ENCODE results near the gene UGGT1. TPM values are rescaled to one million over a fixed set of nuclear protein-coding genes. Genes with fewer than 3 reads are reported as not detected.

The UGGT1 gene
- total RNA-seq, 1 experiment from 2014 or later, result 55.9 TPM

GRCh38 chr2:128105072-128105471, 14.1 kb downstream of the UGGT1 start:
- H2BK120ac ChIP-seq (ENCODE audit: low read depth, low read length, poor library complexity, severe bottlenecking), result no peak overlapping the region
- no peak overlapping the region for H3K56ac ChIP-seq (ENCODE audit: insufficient read length, low read depth, low read length)
- no peak overlapping the region for H2BK5ac ChIP-seq (ENCODE audit: insufficient read length, low read length)
- DNase-seq, result no peak
- H4K20me1 ChIP-seq (ENCODE audit: control insufficient read depth, insufficient read depth, insufficient read length), result no peaks in the 10 kb centered on the region
- no peak overlapping the region for H3K27ac ChIP-seq (ENCODE audit: insufficient read length, low read depth, low read length)
- no peak overlapping the region for H3K14ac ChIP-seq (ENCODE audit: insufficient read depth, low read length)
- no peak overlapping the region for H2BK12ac ChIP-seq (ENCODE audit: insufficient read length, low read depth, low read length)
- no peaks in the 10 kb centered on the region for H3K4me1 ChIP-seq (ENCODE audit: insufficient read depth, low read length)
- Mint-ChIP-seq H3K4me3 (no peak overlapping the region), H3K4me1 (no peaks in the 10 kb centered on the region), H3K27me3 (ENCODE audit: low read depth) (no peaks in the 10 kb centered on the region), H3K9me3 (no peaks in the 10 kb centered on the region), H3K36me3 (ENCODE audit: insufficient read depth in 1 of 3, low read depth in 3 of 3) (peaks cover 6 to 34% (median 28%) of the 10 kb centered on the region in 3 experiments; a peak in 6 of 7 replicates), H3K27ac (no peak overlapping the region)
- no peak overlapping the region for H2AFZ ChIP-seq (ENCODE audit: low read length)
- no peaks in the 10 kb centered on the region for H3K27me3 ChIP-seq (ENCODE audit: insufficient read depth, low read length)
- no CpG with 5 or more reads among the region's 4 CpGs for WGBS (ENCODE audit: extremely low coverage, insufficient read length, low lambda C conversion rate)
- no peak overlapping the region for H3K9ac ChIP-seq (ENCODE audit: extremely low read depth, insufficient read length, low read length)
- H3K79me1 ChIP-seq (ENCODE audit: insufficient read depth, low read depth, low read length, poor library complexity, severe bottlenecking), result peaks cover 3% of the 10 kb centered on the region
- no peaks in the 10 kb centered on the region for H3K9me3 ChIP-seq (ENCODE audit: control insufficient read depth, low read depth, low read length)
- H3K23me2 ChIP-seq (ENCODE audit: insufficient read length, low read depth, low read length, poor library complexity, severe bottlenecking), result no peaks in the 10 kb centered on the region
- no peak overlapping the region for H3K23ac ChIP-seq (ENCODE audit: insufficient read length, low read depth, low read length)
- H3K79me2 ChIP-seq (ENCODE audit: insufficient read depth, low read length), result no peaks in the 10 kb centered on the region
- H2AK5ac ChIP-seq (ENCODE audit: insufficient read length, low read length), result no peak overlapping the region
- no peak overlapping the region for H3K18ac ChIP-seq (ENCODE audit: insufficient read length, low read depth, low read length)
- H3T11ph ChIP-seq (ENCODE audit: low read length), result no peak overlapping the region
- no peak overlapping the region for H4K8ac ChIP-seq (replicated peaks; ENCODE audit: insufficient read length, low read depth, low read length)
- no peak overlapping the region for H2BK20ac ChIP-seq (ENCODE audit: low read depth, low read length, poor library complexity, severe bottlenecking)
- H3K4me2 ChIP-seq (ENCODE audit: insufficient read depth, insufficient read length, low read length), result no peak overlapping the region
- TF ChIP-seq, protein P1, sequence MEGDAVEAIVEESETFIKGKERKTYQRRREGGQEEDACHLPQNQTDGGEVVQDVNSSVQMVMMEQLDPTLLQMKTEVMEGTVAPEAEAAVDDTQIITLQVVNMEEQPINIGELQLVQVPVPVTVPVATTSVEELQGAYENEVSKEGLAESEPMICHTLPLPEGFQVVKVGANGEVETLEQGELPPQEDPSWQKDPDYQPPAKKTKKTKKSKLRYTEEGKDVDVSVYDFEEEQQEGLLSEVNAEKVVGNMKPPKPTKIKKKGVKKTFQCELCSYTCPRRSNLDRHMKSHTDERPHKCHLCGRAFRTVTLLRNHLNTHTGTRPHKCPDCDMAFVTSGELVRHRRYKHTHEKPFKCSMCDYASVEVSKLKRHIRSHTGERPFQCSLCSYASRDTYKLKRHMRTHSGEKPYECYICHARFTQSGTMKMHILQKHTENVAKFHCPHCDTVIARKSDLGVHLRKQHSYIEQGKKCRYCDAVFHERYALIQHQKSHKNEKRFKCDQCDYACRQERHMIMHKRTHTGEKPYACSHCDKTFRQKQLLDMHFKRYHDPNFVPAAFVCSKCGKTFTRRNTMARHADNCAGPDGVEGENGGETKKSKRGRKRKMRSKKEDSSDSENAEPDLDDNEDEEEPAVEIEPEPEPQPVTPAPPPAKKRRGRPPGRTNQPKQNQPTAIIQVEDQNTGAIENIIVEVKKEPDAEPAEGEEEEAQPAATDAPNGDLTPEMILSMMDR (conservative IDR thresholded peaks at IDR 0.05), result no peak
- no peak overlapping the region for H2BK15ac ChIP-seq (ENCODE audit: low read depth, low read length)
- H4K5ac ChIP-seq (ENCODE audit: insufficient read length, low read depth, low read length), result no peak overlapping the region
- no peak overlapping the region for H3K4ac ChIP-seq (ENCODE audit: low read depth, low read length)
- H4K91ac ChIP-seq (ENCODE audit: insufficient read length, low read depth, low read length), result no peak overlapping the region

All from H9 (cell line).